B cell (primary cell): ENCODE measurements around the gene MACROH2A1. TPM values are rescaled to one million over a fixed set of nuclear protein-coding genes. Genes with fewer than 3 reads are reported as not detected.

ENCODE experiments used
- ATAC-seq: fragments of 200-7000 bp; cut with Tn5 transposase; one replicate; pipeline ENCODE4 v1.10.0; 2021; ENCODE audit warnings: low read depth, mild to moderate bottlenecking, moderate number of reproducible peaks, moderate library complexity
- CTCF ChIA-PET: fragments of 350-600 bp; sonication (Branson Sonifier 250); formaldehyde crosslinking; loops from one replicate; lab custom pipeline; 2021; ENCODE audit warnings: antibody characterized with exemption, inconsistent platforms; lab: Charles Lee
- POLR2A ChIA-PET: fragments of 350-600 bp; sonication (Branson Sonifier 250); formaldehyde crosslinking; loops from one replicate; lab custom pipeline; 2021; ENCODE audit warnings: antibody characterized with exemption; lab: Charles Lee
- DNase-seq: peaks from one replicate; pipeline ENCODE4 v3.0.0; 2013
- H2AFZ ChIP-seq: 2 replicates; pipeline ENCODE4 v1.6.1; 2012; ENCODE audit warnings: mild to moderate bottlenecking, low read depth, low read length; ENCODE audit not compliant: insufficient read depth, poor library complexity, severe bottlenecking
- H3K27ac ChIP-seq, 2 donors: 1 replicate in 1 of 2; 2 replicates in 1 of 2; pipeline ENCODE4 v1.5.1; 2012 to 2013; ENCODE audit warnings: low read length in 2 of 2, mild to moderate bottlenecking in 2 of 2, moderate library complexity in 1 of 2
- H3K27me3 ChIP-seq, 4 experiments: fragments of 200-600 bp in 1 of 4; sonication (generic) in 1 of 4; replicated peaks in 1 of 4; 1 replicate in 2 of 4; 2 replicates in 2 of 4; pipeline versions ENCODE4 v1.6.1 to v1.7.0; 2013 to 2016; ENCODE audit warnings: low read length in 3 of 4, mild to moderate bottlenecking in 2 of 4, mixed read lengths in 1 of 4, moderate library complexity in 1 of 4; ENCODE audit not compliant: insufficient read depth in 4 of 4, control insufficient read depth in 3 of 4; ENCODE audit errors: control extremely low read depth in 1 of 4
- H3K36me3 ChIP-seq, 2 experiments: replicated peaks in 1 of 2; 1 replicate in 1 of 2; 2 replicates in 1 of 2; pipeline versions ENCODE4 v1.6.1 to v1.7.1; 2013; ENCODE audit warnings: low read length in 1 of 2; ENCODE audit not compliant: insufficient read depth in 2 of 2, control insufficient read depth in 1 of 2; ENCODE audit errors: control extremely low read depth in 1 of 2, extremely low read depth in 1 of 2
- H3K4me1 ChIP-seq, 2 donors: fragments of 200-600 bp in 1 of 2; sonication (generic) in 1 of 2; 1 replicate in 1 of 2; 2 replicates in 1 of 2; pipeline versions ENCODE4 v1.5.1 to v1.6.1; 2013 to 2017; ENCODE audit warnings: low read length in 2 of 2; ENCODE audit not compliant: control insufficient read depth in 2 of 2, insufficient read depth in 2 of 2
- H3K4me2 ChIP-seq: replicated peaks from 2 replicates; pipeline ENCODE3; 2012; ENCODE audit warnings: mild to moderate bottlenecking, low read depth, low read length; ENCODE audit not compliant: poor library complexity, severe bottlenecking
- H3K4me3 ChIP-seq, 5 experiments: fragments of 200-600 bp in 1 of 5; sonication (generic) in 1 of 5; 1 replicate in 3 of 5; 2 replicates in 2 of 5; pipeline versions ENCODE4 v1.5.1 to v1.7.0; 2011 to 2016; ENCODE audit warnings: low read length in 4 of 5, mild to moderate bottlenecking in 4 of 5, low read depth in 2 of 5, control low read depth in 1 of 5, moderate library complexity in 1 of 5; ENCODE audit not compliant: insufficient read depth in 1 of 5; ENCODE audit errors: control extremely low read depth in 1 of 5, extremely low read depth in 1 of 5
- H3K79me2 ChIP-seq: fragments of 200-600 bp; sonication (generic); one replicate; pipeline ENCODE4 v1.6.0; 2016; ENCODE audit warnings: low read length; ENCODE audit not compliant: control insufficient read depth, insufficient read depth
- H3K9ac ChIP-seq: fragments of 200-600 bp; sonication (generic); 2 replicates; pipeline ENCODE4 v1.6.1; 2017; ENCODE audit warnings: mild to moderate bottlenecking, low read length, moderate library complexity
- H3K9me3 ChIP-seq, 3 donors: one replicate each; pipeline versions ENCODE4 v1.6.1 to v1.7.1; 2013; ENCODE audit warnings: low read length in 2 of 3; ENCODE audit not compliant: control insufficient read depth in 2 of 3, insufficient read depth in 1 of 3; ENCODE audit errors: control extremely low read depth in 1 of 3
- H4K20me1 ChIP-seq: 2 replicates; pipeline ENCODE4 v1.6.0; 2012; ENCODE audit warnings: mild to moderate bottlenecking, low read length; ENCODE audit not compliant: insufficient read depth, control insufficient read depth, poor library complexity, severe bottlenecking
- H3K27ac Mint-ChIP-seq: one replicate; pipeline ENCODE4 v1.8.0; 2021; ENCODE audit warnings: mixed read lengths
- H3K27me3 Mint-ChIP-seq: one replicate; pipeline ENCODE4 v1.8.0; 2021; ENCODE audit warnings: mixed read lengths
- H3K4me1 Mint-ChIP-seq: one replicate; pipeline ENCODE4 v1.8.0; 2021; ENCODE audit warnings: mixed read lengths
- H3K4me3 Mint-ChIP-seq: one replicate; pipeline ENCODE4 v1.8.0; 2021; ENCODE audit warnings: mixed read lengths
- H3K9me3 Mint-ChIP-seq: one replicate; pipeline ENCODE4 v1.8.0; 2022; ENCODE audit warnings: mixed read lengths; ENCODE audit not compliant: insufficient read depth
- EZH2 ChIP-seq: IDR thresholded peaks from 2 replicates; pipeline ENCODE4 v1.6.1; 2012; ENCODE audit warnings: borderline replicate concordance, low read depth, mild to moderate bottlenecking, moderate library complexity, low read length; ENCODE audit not compliant: insufficient read depth, poor library complexity, severe bottlenecking
- WGBS: methylation state at CpG from one replicate; pipeline ENCODE4 v1.1.5; 2013; ENCODE audit warnings: missing lambda C conversion rate; ENCODE audit not compliant: insufficient coverage; 5-methylcytosine and 5-hydroxymethylcytosine counted together
- intact Hi-C: fragments of 100-400 bp; cut with micrococcal nuclease; formaldehyde crosslinking; loops from one replicate; pipeline ENCODE4 v1.10.0; 2022
- polyA plus RNA-seq: library from polyadenylated mRNA; depleted of rRNA; stranded (reverse); fragments of >200 nt; gene quantifications from 2 replicates; pipeline ENCODE4 v1.2.3, GENCODE V29; 2012
- total RNA-seq, 2 donors: library from RNA; stranded (reverse); fragments of 120-200 nt in 1 of 2; gene quantifications; 1 replicate in 1 of 2; 2 replicates in 1 of 2; pipeline versions ENCODE4 v1.2.3 to v1.2.4, GENCODE V29; 2013 to 2022
- TF ChIP-seq, protein P1 (sequence below): fragments of 200-600 bp; IDR thresholded peaks from one replicate; pipeline ENCODE4 v1.8.0; 2022; ENCODE audit warnings: antibody characterized with exemption, mild to moderate bottlenecking

The MACROH2A1 gene
- total and polyA plus RNA-seq, 2 donors (not counting 1 experiment from before 2014, with no cell fraction given): 80.1 to 99.7 TPM

DNA sequence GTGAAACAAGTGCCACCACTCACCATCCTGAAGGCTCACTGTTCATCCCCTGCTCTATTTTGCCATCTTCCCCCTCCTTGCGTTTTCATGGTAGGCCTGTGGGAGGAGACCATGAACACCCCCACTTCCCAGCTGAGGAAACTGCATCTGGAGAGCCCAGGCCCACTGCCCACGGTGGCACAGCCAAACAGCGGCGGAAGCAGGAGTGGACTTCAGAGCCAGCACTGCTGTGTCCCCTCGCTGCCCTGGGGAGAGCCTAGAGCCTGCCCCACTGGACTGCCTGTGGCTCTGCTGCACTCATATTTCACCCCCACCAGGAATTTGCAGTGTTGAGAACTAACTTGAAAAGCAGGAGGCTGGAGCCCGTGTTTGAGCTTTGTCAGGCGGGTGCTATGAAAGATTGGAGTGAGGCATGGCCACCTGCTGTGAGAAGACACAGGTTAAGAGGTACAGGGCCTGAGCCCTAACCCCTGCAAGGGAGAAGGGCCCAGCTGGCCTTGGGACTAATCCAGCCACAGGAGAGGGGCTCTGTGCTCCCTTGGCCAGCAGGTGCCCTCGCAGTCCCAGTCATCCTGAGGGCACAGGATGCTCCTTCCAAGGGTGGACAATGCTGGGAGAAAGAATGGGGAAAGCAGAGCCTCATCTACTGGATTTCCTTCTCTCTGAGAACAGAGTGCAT is 79.0 kb downstream of the MACROH2A1 start:
- Mint-ChIP-seq H3K27ac (no peak overlapping the region), H3K9me3 (no peaks in the 10 kb centered on the region), H3K4me1 (no peaks in the 10 kb centered on the region), H3K27me3 (peaks cover 3% of the 10 kb centered on the region), H3K4me3 (no peak overlapping the region)
- H3K79me2 ChIP-seq: no peaks in the 10 kb centered on the region
- 73% methylated on average over 4 of the region's 8 CpGs for whole genome bisulfite sequencing
- H3K4me1 ChIP-seq: no peaks in the 10 kb centered on the region
- H3K4me2 ChIP-seq: no peak overlapping the region
- H3K9ac ChIP-seq: no peak overlapping the region
- no peaks in the 10 kb centered on the region for H3K27me3 ChIP-seq
- intact Hi-C loops: no loop called here
- DNase-seq: no peak
- no peaks in the 10 kb centered on the region for H3K9me3 ChIP-seq
- TF ChIP-seq EZH2: no peak
- TF ChIP-seq, protein P1, sequence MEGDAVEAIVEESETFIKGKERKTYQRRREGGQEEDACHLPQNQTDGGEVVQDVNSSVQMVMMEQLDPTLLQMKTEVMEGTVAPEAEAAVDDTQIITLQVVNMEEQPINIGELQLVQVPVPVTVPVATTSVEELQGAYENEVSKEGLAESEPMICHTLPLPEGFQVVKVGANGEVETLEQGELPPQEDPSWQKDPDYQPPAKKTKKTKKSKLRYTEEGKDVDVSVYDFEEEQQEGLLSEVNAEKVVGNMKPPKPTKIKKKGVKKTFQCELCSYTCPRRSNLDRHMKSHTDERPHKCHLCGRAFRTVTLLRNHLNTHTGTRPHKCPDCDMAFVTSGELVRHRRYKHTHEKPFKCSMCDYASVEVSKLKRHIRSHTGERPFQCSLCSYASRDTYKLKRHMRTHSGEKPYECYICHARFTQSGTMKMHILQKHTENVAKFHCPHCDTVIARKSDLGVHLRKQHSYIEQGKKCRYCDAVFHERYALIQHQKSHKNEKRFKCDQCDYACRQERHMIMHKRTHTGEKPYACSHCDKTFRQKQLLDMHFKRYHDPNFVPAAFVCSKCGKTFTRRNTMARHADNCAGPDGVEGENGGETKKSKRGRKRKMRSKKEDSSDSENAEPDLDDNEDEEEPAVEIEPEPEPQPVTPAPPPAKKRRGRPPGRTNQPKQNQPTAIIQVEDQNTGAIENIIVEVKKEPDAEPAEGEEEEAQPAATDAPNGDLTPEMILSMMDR: no peak
- no peak overlapping the region for H2AFZ ChIP-seq
- H3K36me3 ChIP-seq: no peaks in the 10 kb centered on the region
- ATAC-seq: no peak
- H3K4me3 ChIP-seq: no peak overlapping the region
- H3K27ac ChIP-seq: no peak overlapping the region
- POLR2A ChIA-PET: no interaction called here
- H4K20me1 ChIP-seq: no peaks in the 10 kb centered on the region
- CTCF ChIA-PET: no interaction called here

DNA sequence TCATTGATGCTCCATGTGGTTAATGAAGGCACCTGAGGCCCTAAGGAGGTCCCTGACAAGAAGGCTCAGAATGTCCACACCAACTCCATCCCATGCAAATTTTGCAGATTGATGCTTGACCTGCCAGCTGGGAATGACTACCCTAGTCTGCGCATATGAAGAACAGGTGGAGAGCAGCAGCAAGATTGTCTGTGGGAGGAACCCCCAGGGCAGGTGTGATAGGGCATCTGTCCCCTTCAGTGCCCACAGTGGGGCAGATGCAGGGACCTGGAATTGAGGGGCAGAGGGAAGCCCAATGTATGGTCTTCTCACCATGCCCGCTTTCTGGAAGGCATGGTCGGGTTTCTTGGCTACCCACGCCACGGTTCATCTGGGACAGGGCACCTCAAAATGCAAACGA is 79.6 kb downstream of the MACROH2A1 start:
- CTCF ChIA-PET: no interaction called here
- intact Hi-C loops: no loop called here
- H3K27ac ChIP-seq: no peak overlapping the region
- no peak for DNase-seq
- H3K9me3 ChIP-seq: no peaks in the 10 kb centered on the region
- TF ChIP-seq, protein P1: no peak
- no peak for TF ChIP-seq EZH2
- H3K27me3 Mint-ChIP-seq: peaks cover 3% of the 10 kb centered on the region
- H3K27me3 ChIP-seq: no peaks in the 10 kb centered on the region
- no peak overlapping the region for H3K9ac ChIP-seq
- H3K9me3 Mint-ChIP-seq: no peaks in the 10 kb centered on the region
- no peak for ATAC-seq
- H2AFZ ChIP-seq: no peak overlapping the region
- no peak overlapping the region for H3K27ac Mint-ChIP-seq
- no peak overlapping the region for H3K4me3 Mint-ChIP-seq
- no peak overlapping the region for H3K4me3 ChIP-seq
- H3K4me1 ChIP-seq: no peaks in the 10 kb centered on the region
- H3K79me2 ChIP-seq: no peaks in the 10 kb centered on the region
- POLR2A ChIA-PET: no interaction called here
- H3K4me1 Mint-ChIP-seq: no peaks in the 10 kb centered on the region
- H3K36me3 ChIP-seq: no peaks in the 10 kb centered on the region
- no peak overlapping the region for H3K4me2 ChIP-seq
- H4K20me1 ChIP-seq: no peaks in the 10 kb centered on the region
- 92% methylated on average over 6 of the region's 6 CpGs for WGBS
